H9 (cell line): Measurements from ENCODE around the gene ZBTB17. TPM values are rescaled to one million over a fixed set of nuclear protein-coding genes. Genes with fewer than 3 reads are reported as not detected.

Experiments used
- DNase-seq: peaks from one replicate; pipeline ENCODE4 v3.0.0-alpha.2; 2017
- H2AFZ ChIP-seq: one replicate; pipeline ENCODE4 v1.6.1; 2013; ENCODE audit warnings: mild to moderate bottlenecking, low read length, control low read depth, moderate library complexity
- H2AK5ac ChIP-seq: 2 replicates; pipeline ENCODE4 v1.6.1; 2013; ENCODE audit warnings: low read length, control low read depth, mixed read lengths; ENCODE audit not compliant: insufficient read length
- H2BK120ac ChIP-seq: one replicate; pipeline ENCODE4 v1.6.1; 2013; ENCODE audit warnings: low read depth, mild to moderate bottlenecking, low read length, control low read depth, inconsistent platforms; ENCODE audit not compliant: poor library complexity, severe bottlenecking
- H2BK12ac ChIP-seq: 2 replicates; pipeline ENCODE4 v1.6.1; 2013; ENCODE audit warnings: low read length, control low read depth, mixed read lengths, low read depth; ENCODE audit not compliant: insufficient read length
- H2BK15ac ChIP-seq: 2 replicates; pipeline ENCODE4 v1.6.1; 2013; ENCODE audit warnings: low read depth, low read length, control low read depth
- H2BK20ac ChIP-seq: one replicate; pipeline ENCODE4 v1.6.1; 2013; ENCODE audit warnings: low read depth, mild to moderate bottlenecking, low read length, control low read depth, inconsistent platforms; ENCODE audit not compliant: poor library complexity, severe bottlenecking
- H2BK5ac ChIP-seq: 2 replicates; pipeline ENCODE4 v1.6.1; 2013; ENCODE audit warnings: low read length, control low read depth, mixed read lengths; ENCODE audit not compliant: insufficient read length
- H3K14ac ChIP-seq: 2 replicates; pipeline ENCODE4 v1.6.1; 2013; ENCODE audit warnings: low read length, control low read depth; ENCODE audit not compliant: insufficient read depth
- H3K18ac ChIP-seq: 2 replicates; pipeline ENCODE4 v1.6.1; 2013; ENCODE audit warnings: low read depth, mild to moderate bottlenecking, mixed read lengths, low read length, control low read depth; ENCODE audit not compliant: insufficient read length
- H3K23ac ChIP-seq: 2 replicates; pipeline ENCODE4 v1.6.1; 2013; ENCODE audit warnings: low read length, control low read depth, mixed read lengths, low read depth; ENCODE audit not compliant: insufficient read length
- H3K23me2 ChIP-seq: 2 replicates; pipeline ENCODE4 v1.6.1; 2013; ENCODE audit warnings: low read depth, mild to moderate bottlenecking, mixed read lengths, low read length, control low read depth; ENCODE audit not compliant: insufficient read length, poor library complexity, severe bottlenecking
- H3K27ac ChIP-seq: 2 replicates; pipeline ENCODE4 v1.5.1; 2013; ENCODE audit warnings: low read length, control low read depth, mixed read lengths, low read depth; ENCODE audit not compliant: insufficient read length
- H3K27me3 ChIP-seq: 2 replicates; pipeline ENCODE4 v1.6.1; 2013; ENCODE audit warnings: low read length, control low read depth, inconsistent platforms; ENCODE audit not compliant: insufficient read depth
- H3K4ac ChIP-seq: 2 replicates; pipeline ENCODE4 v1.6.1; 2013; ENCODE audit warnings: low read depth, mild to moderate bottlenecking, control low read depth, inconsistent platforms, low read length, moderate library complexity
- H3K4me1 ChIP-seq: 2 replicates; pipeline ENCODE4 v1.6.1; 2013; ENCODE audit warnings: low read length, control low read depth, inconsistent platforms; ENCODE audit not compliant: insufficient read depth
- H3K4me2 ChIP-seq: 2 replicates; pipeline ENCODE4 v1.6.1; 2013; ENCODE audit warnings: low read length, control low read depth, mixed read lengths; ENCODE audit not compliant: insufficient read length, insufficient read depth
- H3K56ac ChIP-seq: 2 replicates; pipeline ENCODE4 v1.6.1; 2013; ENCODE audit warnings: low read depth, mild to moderate bottlenecking, mixed read lengths, low read length, control low read depth; ENCODE audit not compliant: insufficient read length
- H3K79me1 ChIP-seq: 2 replicates; pipeline ENCODE4 v1.6.1; 2013; ENCODE audit warnings: low read depth, mild to moderate bottlenecking, moderate library complexity, low read length, control low read depth, inconsistent platforms; ENCODE audit not compliant: insufficient read depth, poor library complexity, severe bottlenecking
- H3K79me2 ChIP-seq: 2 replicates; pipeline ENCODE4 v1.6.1; 2013; ENCODE audit warnings: low read length, control low read depth, inconsistent platforms; ENCODE audit not compliant: insufficient read depth
- H3K9ac ChIP-seq: 2 replicates; pipeline ENCODE4 v1.6.1; 2013; ENCODE audit warnings: low read length, control low read depth, mixed read lengths; ENCODE audit not compliant: insufficient read length; ENCODE audit errors: extremely low read depth
- H3K9me3 ChIP-seq: one replicate; pipeline ENCODE4 v1.6.1; 2013; ENCODE audit warnings: low read depth, low read length, inconsistent platforms; ENCODE audit not compliant: control insufficient read depth
- H3T11ph ChIP-seq: one replicate; pipeline ENCODE4 v1.6.1; 2013; ENCODE audit warnings: mild to moderate bottlenecking, low read length, control low read depth, inconsistent platforms
- H4K20me1 ChIP-seq: one replicate; pipeline ENCODE4 v1.6.1; 2013; ENCODE audit not compliant: control insufficient read depth, insufficient read length, insufficient read depth
- H4K5ac ChIP-seq: 2 replicates; pipeline ENCODE4 v1.6.1; 2013; ENCODE audit warnings: low read depth, mild to moderate bottlenecking, mixed read lengths, low read length, control low read depth; ENCODE audit not compliant: insufficient read length
- H4K8ac ChIP-seq: replicated peaks from 2 replicates; pipeline ENCODE4 v1.6.1; 2013; ENCODE audit warnings: low read length, control low read depth, mixed read lengths, low read depth; ENCODE audit not compliant: insufficient read length
- H4K91ac ChIP-seq: 2 replicates; pipeline ENCODE4 v1.6.1; 2013; ENCODE audit warnings: low read depth, mild to moderate bottlenecking, moderate library complexity, mixed read lengths, low read length, control low read depth; ENCODE audit not compliant: insufficient read length
- H3K27ac Mint-ChIP-seq, 3 experiments: 2 replicates in 2 of 3; 3 replicates in 1 of 3; pipeline ENCODE4 v1.8.0; 2020 to 2021; ENCODE audit warnings: mixed read lengths in 3 of 3, mild to moderate bottlenecking in 1 of 3, moderate library complexity in 1 of 3
- H3K27me3 Mint-ChIP-seq: 2 replicates; pipeline ENCODE4 v1.8.0; 2021; ENCODE audit warnings: low read depth, mild to moderate bottlenecking, moderate library complexity, mixed read lengths
- H3K36me3 Mint-ChIP-seq, 3 experiments: 2 replicates in 2 of 3; 3 replicates in 1 of 3; pipeline ENCODE4 v1.8.0; 2020 to 2021; ENCODE audit warnings: low read depth in 3 of 3, mixed read lengths in 3 of 3; ENCODE audit not compliant: insufficient read depth in 1 of 3
- H3K4me1 Mint-ChIP-seq, 2 experiments: 2 replicates each; pipeline ENCODE4 v1.8.0; 2020; ENCODE audit warnings: mixed read lengths in 2 of 2
- H3K4me3 Mint-ChIP-seq, 2 experiments: 2 replicates in 1 of 2; 3 replicates in 1 of 2; pipeline ENCODE4 v1.8.0; 2020 to 2021; ENCODE audit warnings: mild to moderate bottlenecking in 2 of 2, mixed read lengths in 2 of 2, moderate library complexity in 1 of 2
- H3K9me3 Mint-ChIP-seq, 2 experiments: 2 replicates in 1 of 2; 3 replicates in 1 of 2; pipeline ENCODE4 v1.8.0; 2020; ENCODE audit warnings: mild to moderate bottlenecking in 2 of 2, mixed read lengths in 2 of 2, moderate library complexity in 1 of 2
- CTCF ChIP-seq: fragments of 200-600 bp; sonication (generic); conservative IDR thresholded peaks from 3 replicates; pipeline ENCODE4 v1.8.0; 2021; ENCODE audit warnings: antibody characterized with exemption, mild to moderate bottlenecking
- WGBS: extraction: QIAGEN DNeasy Blood & Tissue Kit; methylation state at CpG from one replicate; pipeline ENCODE4 v1.1.7; 2013; ENCODE audit warnings: missing lambda C conversion rate, low lambda C conversion rate, mixed read lengths; ENCODE audit not compliant: insufficient read length; ENCODE audit errors: extremely low coverage; 5-methylcytosine and 5-hydroxymethylcytosine counted together
- total RNA-seq: library from RNA; stranded (reverse); gene quantifications from 2 replicates; pipeline ENCODE4 v1.2.1, GENCODE V29; 2021

ZBTB17 gene
- total RNA-seq, 1 experiment from 2014 or later, result 16.5 TPM

GRCh38 chr1:15962671-15963362 lies 13.1 kb downstream of the ZBTB17 start:
- H3K14ac ChIP-seq, result no peak overlapping the region
- peaks cover 33% of the 10 kb centered on the region for H3K27me3 Mint-ChIP-seq
- H3K4ac ChIP-seq, result no peak overlapping the region
- no peaks in the 10 kb centered on the region for H3K23me2 ChIP-seq
- no peak overlapping the region for H2BK5ac ChIP-seq
- no peak overlapping the region for H2AK5ac ChIP-seq
- no peak overlapping the region for H3T11ph ChIP-seq
- H4K20me1 ChIP-seq, result no peaks in the 10 kb centered on the region
- no peaks in the 10 kb centered on the region for H3K27me3 ChIP-seq
- TF ChIP-seq CTCF, result no peak
- H3K4me1 Mint-ChIP-seq, result peaks cover 25% of the 10 kb centered on the region in 2 experiments
- no peak overlapping the region for H3K56ac ChIP-seq
- no peak overlapping the region for H3K18ac ChIP-seq
- H2BK20ac ChIP-seq, result no peak overlapping the region
- H3K9me3 ChIP-seq, result no peaks in the 10 kb centered on the region
- H3K4me1 ChIP-seq, result peaks cover 3% of the 10 kb centered on the region; the same call in 1 of the 2 replicates
- no peak for DNase-seq
- H2BK120ac ChIP-seq, result no peak overlapping the region
- H3K23ac ChIP-seq, result no peak overlapping the region
- no peaks in the 10 kb centered on the region for H3K79me2 ChIP-seq
- no peak overlapping the region for H4K5ac ChIP-seq
- WGBS, result no CpG with 5 or more reads among the region's 8 CpGs
- H3K79me1 ChIP-seq, result no peaks in the 10 kb centered on the region
- H3K4me3 Mint-ChIP-seq, result no peak overlapping the region
- H2AFZ ChIP-seq, result no peak overlapping the region
- H3K36me3 Mint-ChIP-seq, result peaks cover 0 to 3% (median 0%) of the 10 kb centered on the region in 3 experiments; a peak in 3 of 7 replicates
- H3K4me2 ChIP-seq, result no peak overlapping the region
- no peak overlapping the region for H2BK12ac ChIP-seq
- H4K8ac ChIP-seq, result no peak overlapping the region
- no peak overlapping the region for H2BK15ac ChIP-seq
- H3K9ac ChIP-seq, result no peak overlapping the region
- no peak overlapping the region for H4K91ac ChIP-seq
- no peak overlapping the region; a peak in 1 of 7 replicates for H3K27ac Mint-ChIP-seq
- no peaks in the 10 kb centered on the region for H3K9me3 Mint-ChIP-seq
- H3K27ac ChIP-seq, result no peak overlapping the region
